Astrocyte (in vitro differentiated cells and primary cell): ENCODE data around the gene ILKAP. TPM values are rescaled to one million over a fixed set of nuclear protein-coding genes. Genes with fewer than 3 reads are reported as not detected.
A peak's percentile ranks its signal among the peaks of the same experiment; 100 is the strongest.

Source experiments
- DNase-seq: peaks from one replicate; pipeline ENCODE4 v3.0.0-alpha.2; 2010; ENCODE audit warnings: low read depth
- FAIRE-seq: peaks from 2 replicates; lab custom pipeline; 2011; peaks lifted over from hg19 to GRCh38; lab: Jason Lieb, UNC
- H2AFZ ChIP-seq: 2 replicates; pipeline ENCODE4 v1.6.0; 2012; ENCODE audit warnings: low read depth, low read length, inconsistent platforms
- H3K27ac ChIP-seq: 2 replicates; pipeline ENCODE4 v1.5.1; 2011; ENCODE audit warnings: low read depth, low read length, inconsistent platforms
- H3K27me3 ChIP-seq: 2 replicates; pipeline ENCODE4 v1.6.0; 2011; ENCODE audit warnings: low read length, inconsistent platforms; ENCODE audit not compliant: insufficient read depth
- H3K36me3 ChIP-seq: 2 replicates; pipeline ENCODE4 v1.5.1; 2011; ENCODE audit warnings: low read length, inconsistent platforms; ENCODE audit not compliant: insufficient read depth
- H3K4me1 ChIP-seq: 2 replicates; pipeline ENCODE4 v1.5.1; 2011; ENCODE audit warnings: low read length, inconsistent platforms; ENCODE audit not compliant: insufficient read depth
- H3K4me2 ChIP-seq: 2 replicates; pipeline ENCODE4 v1.6.0; 2012; ENCODE audit warnings: low read length, inconsistent platforms
- H3K4me3 ChIP-seq: 2 replicates; pipeline ENCODE4 v1.5.1; 2011; ENCODE audit warnings: low read depth, mild to moderate bottlenecking, low read length, inconsistent platforms; ENCODE audit not compliant: insufficient read depth
- H3K79me2 ChIP-seq: 2 replicates; pipeline ENCODE4 v1.6.0; 2012; ENCODE audit warnings: mild to moderate bottlenecking, low read length, inconsistent platforms; ENCODE audit not compliant: insufficient read depth
- H3K9ac ChIP-seq: 2 replicates; pipeline ENCODE4 v1.6.0; 2012; ENCODE audit warnings: mild to moderate bottlenecking, low read length, inconsistent platforms
- H3K9me3 ChIP-seq: 2 replicates; pipeline ENCODE4 v1.5.1; 2012; ENCODE audit warnings: low read depth, mild to moderate bottlenecking, low read length, inconsistent platforms; ENCODE audit not compliant: insufficient read depth
- H4K20me1 ChIP-seq: 2 replicates; pipeline ENCODE4 v1.6.0; 2012; ENCODE audit warnings: low read length, inconsistent platforms; ENCODE audit not compliant: insufficient read depth
- H3K27ac Mint-ChIP-seq: one replicate; pipeline ENCODE4 v1.8.0; 2021; ENCODE audit warnings: mild to moderate bottlenecking, mixed read lengths; ENCODE audit not compliant: unreplicated experiment
- H3K27me3 Mint-ChIP-seq: one replicate; pipeline ENCODE4 v1.8.0; 2021; ENCODE audit warnings: low read depth, mixed read lengths; ENCODE audit not compliant: unreplicated experiment
- H3K36me3 Mint-ChIP-seq: one replicate; pipeline ENCODE4 v1.8.0; 2021; ENCODE audit warnings: low read depth, mixed read lengths; ENCODE audit not compliant: unreplicated experiment
- H3K4me1 Mint-ChIP-seq: one replicate; pipeline ENCODE4 v1.8.0; 2021; ENCODE audit warnings: low read depth, mixed read lengths; ENCODE audit not compliant: unreplicated experiment
- H3K4me3 Mint-ChIP-seq: one replicate; pipeline ENCODE4 v1.8.0; 2021; ENCODE audit warnings: mild to moderate bottlenecking, moderate library complexity, mixed read lengths; ENCODE audit not compliant: unreplicated experiment
- H3K9me3 Mint-ChIP-seq: one replicate; pipeline ENCODE4 v1.8.0; 2021; ENCODE audit warnings: mild to moderate bottlenecking, mixed read lengths; ENCODE audit not compliant: unreplicated experiment
- CTCF ChIP-seq: IDR thresholded peaks from 2 replicates; pipeline ENCODE4 v1.5.1; 2011; ENCODE audit warnings: low read depth, mild to moderate bottlenecking, inconsistent platforms, low read length, moderate library complexity; ENCODE audit not compliant: insufficient read depth
- EZH2 ChIP-seq: IDR thresholded peaks from 2 replicates; pipeline ENCODE4 v1.6.1; 2012; ENCODE audit warnings: mild to moderate bottlenecking, low read length, inconsistent platforms; ENCODE audit not compliant: insufficient read depth
- total RNA-seq: library from RNA; stranded (reverse); gene quantifications from 2 replicates; pipeline ENCODE4 v1.2.1, GENCODE V29; 2021

Gene ILKAP
- total RNA-seq, 1 donor from 2014 or later, result 32.3 TPM

GRCh38 chr2:238220892-238221521 is 17.5 kb upstream of the ILKAP start:
- FAIRE-seq (no peak), DNase-seq (peak; percentile 18)
- Histone ChIP-seq H3K4me1 (no peaks in the 10 kb centered on the region), H3K4me3 (no peak overlapping the region), H3K79me2 (no peaks in the 10 kb centered on the region), H3K36me3 (peaks cover 2% of the 10 kb centered on the region), H4K20me1 (no peaks in the 10 kb centered on the region), H3K9ac (no peak overlapping the region), H3K27ac (no peak overlapping the region), H3K9me3 (no peaks in the 10 kb centered on the region), H2AFZ (no peak overlapping the region), H3K27me3 (no peaks in the 10 kb centered on the region), H3K4me2 (no peak overlapping the region)
- no peaks in the 10 kb centered on the region for H3K36me3 Mint-ChIP-seq
- TF ChIP-seq CTCF, result no peak
- no peak for TF ChIP-seq EZH2
- no peaks in the 10 kb centered on the region for H3K4me1 Mint-ChIP-seq
- no peak overlapping the region for H3K27ac Mint-ChIP-seq
- no peak overlapping the region for H3K4me3 Mint-ChIP-seq
- no peaks in the 10 kb centered on the region for H3K9me3 Mint-ChIP-seq
- peaks cover 9% of the 10 kb centered on the region for H3K27me3 Mint-ChIP-seq

- H3K4me3 ChIP-seq, result no peak overlapping the region
- Mint-ChIP-seq H3K9me3 (no peaks in the 10 kb centered on the region), H3K36me3 (no peaks in the 10 kb centered on the region), H3K27ac (no peak overlapping the region), H3K27me3 (peaks cover 3% of the 10 kb centered on the region), H3K4me1 (no peaks in the 10 kb centered on the region), H3K4me3 (no peak overlapping the region)
- no peak overlapping the region for H3K27ac ChIP-seq
- no peaks in the 10 kb centered on the region for H3K4me1 ChIP-seq
- no peaks in the 10 kb centered on the region for H3K27me3 ChIP-seq
- H4K20me1 ChIP-seq, result no peaks in the 10 kb centered on the region
- FAIRE-seq (no peak), DNase-seq (no peak)
- peaks cover 2% of the 10 kb centered on the region for H3K36me3 ChIP-seq
- H3K9me3 ChIP-seq, result no peaks in the 10 kb centered on the region
- no peak overlapping the region for H2AFZ ChIP-seq
- H3K4me2 ChIP-seq, result no peak overlapping the region
- H3K79me2 ChIP-seq, result no peaks in the 10 kb centered on the region
- no peak for TF ChIP-seq EZH2
- no peak for TF ChIP-seq CTCF
- no peak overlapping the region for H3K9ac ChIP-seq
Measured at GRCh38 chr2:238220274-238220891, 16.9 kb upstream of the ILKAP start.

- no peaks in the 10 kb centered on the region for H3K9me3 Mint-ChIP-seq
- peaks cover 2% of the 10 kb centered on the region for H3K27me3 Mint-ChIP-seq
- no peaks in the 10 kb centered on the region for H3K4me1 ChIP-seq
- no peaks in the 10 kb centered on the region for H3K36me3 Mint-ChIP-seq
- TF ChIP-seq EZH2, result no peak
- no peak for TF ChIP-seq CTCF
- no peak overlapping the region for H3K4me3 ChIP-seq
- H3K9ac ChIP-seq, result no peak overlapping the region
- H3K4me2 ChIP-seq, result no peak overlapping the region
- no peaks in the 10 kb centered on the region for H3K79me2 ChIP-seq
- peaks cover 3% of the 10 kb centered on the region for H3K27me3 ChIP-seq
- H4K20me1 ChIP-seq, result no peaks in the 10 kb centered on the region
- FAIRE-seq (no peak), DNase-seq (no peak)
- H3K9me3 ChIP-seq, result no peaks in the 10 kb centered on the region
- no peak overlapping the region for H3K27ac ChIP-seq
- no peak overlapping the region for H3K27ac Mint-ChIP-seq
- H2AFZ ChIP-seq, result no peak overlapping the region
- H3K36me3 ChIP-seq, result no peaks in the 10 kb centered on the region
- no peak overlapping the region for H3K4me3 Mint-ChIP-seq
- no peaks in the 10 kb centered on the region for H3K4me1 Mint-ChIP-seq
Measured at GRCh38 chr2:238216651-238217184, 13.2 kb upstream of the ILKAP start.
